ENCODE measurements around the gene CDK5.

- no peak for TF ChIP-seq CTCF (IDR thresholded peaks at IDR 0.05)
- no peak for TF ChIP-seq POLR2A (IDR thresholded peaks at IDR 0.05)
These were observed 10.5 kb upstream of the CDK5 start for GRCh38 chr7:151068069-151068773.

Data from esophagus squamous epithelium (tissue), 4 donors.